GM18499 (cell line): ENCODE measurements around the gene TMEM14A.
A peak's percentile ranks its signal among the peaks of the same experiment; 100 is the strongest.

ENCODE experiments used
- ATAC-seq: cut with Tn5 transposase; IDR thresholded peaks from one replicate; pipeline ENCODE4 v1.9.1; 2021; ENCODE audit warnings: moderate number of reproducible peaks; ENCODE audit not compliant: insufficient read depth, unreplicated experiment

The TMEM14A gene, protein sequence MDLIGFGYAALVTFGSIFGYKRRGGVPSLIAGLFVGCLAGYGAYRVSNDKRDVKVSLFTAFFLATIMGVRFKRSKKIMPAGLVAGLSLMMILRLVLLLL

GRCh38 chr6:52670502-52671409, at the start of gene TMEM14A:
TSS of gene TMEM14A (plus strand) at chr6:52671113. CDS start at chr6:52677103, 5,990 bp downstream.
- ATAC-seq: peak; percentile 86

DNA sequence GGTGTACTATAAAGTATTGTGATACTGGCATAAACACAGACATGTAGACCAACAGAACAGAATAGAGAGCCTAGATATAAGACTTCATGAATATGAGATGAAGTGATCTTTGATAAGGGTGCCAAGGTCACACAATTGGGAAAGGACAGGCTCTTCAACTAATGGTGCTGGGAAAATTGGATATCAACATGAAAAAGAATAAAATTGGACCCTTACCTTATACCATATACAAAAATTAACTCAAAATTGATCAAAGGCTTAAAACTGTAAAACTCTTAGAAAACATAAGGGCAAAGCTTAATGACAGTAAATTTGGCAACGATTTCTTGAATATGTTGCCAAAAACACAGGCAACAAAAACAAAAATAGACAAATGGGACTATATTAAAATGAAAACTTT, 49.3 kb upstream of the TMEM14A start:
- no peak for ATAC-seq

DNA sequence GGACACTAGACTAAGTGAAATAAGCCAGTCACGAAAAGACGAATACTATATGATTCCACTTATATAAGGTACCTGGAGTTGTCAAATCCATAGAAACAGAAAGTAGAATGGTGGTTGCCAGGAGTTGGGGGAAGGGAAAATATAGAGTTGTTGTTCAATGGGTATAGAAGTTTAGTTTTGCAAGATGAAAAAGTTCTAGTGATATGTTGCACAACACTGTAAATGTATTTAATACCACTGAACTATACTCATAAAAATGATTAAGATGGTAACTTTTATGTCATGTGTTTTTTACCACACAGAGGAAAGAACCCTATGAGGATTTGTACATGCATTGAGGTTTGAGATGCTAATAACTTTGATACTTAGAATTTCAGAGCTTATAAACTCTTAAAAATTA, 48.1 kb upstream of the TMEM14A start:
- ATAC-seq: no peak

GRCh38 chr6:52632011-52632410, 38.9 kb upstream of the TMEM14A start:
- no peak for ATAC-seq

GRCh38 chr6:52634211-52634610, 36.7 kb upstream of the TMEM14A start:
- no peak for ATAC-seq

- no peak for ATAC-seq
Observed at GRCh38 chr6:52635049-52635577, 35.8 kb upstream of the TMEM14A start.

DNA sequence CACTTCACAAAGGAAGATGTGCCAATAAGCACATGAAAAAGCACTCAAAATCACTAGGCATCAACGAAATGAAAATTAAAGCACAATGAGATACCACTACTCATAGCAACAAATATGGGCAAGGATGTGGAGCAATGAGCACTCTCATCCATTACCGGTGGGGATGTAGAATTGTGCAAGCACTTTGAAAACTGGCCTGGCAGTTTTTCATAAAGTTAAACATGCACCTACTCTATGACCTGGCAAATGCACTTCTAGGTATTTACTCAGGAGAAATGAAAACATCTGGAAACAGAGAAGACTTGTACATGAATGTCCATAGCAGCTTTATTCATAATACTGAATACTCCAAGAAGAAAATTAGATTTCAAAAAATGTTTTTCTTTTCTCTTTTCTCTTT, 34.1 kb upstream of the TMEM14A start:
- ATAC-seq: no peak

GRCh38 chr6:52639493-52639892, 31.4 kb upstream of the TMEM14A start:
- no peak for ATAC-seq

- ATAC-seq: no peak
Observed at GRCh38 chr6:52640170-52640569, 30.7 kb upstream of the TMEM14A start.

- no peak for ATAC-seq
Observed at GRCh38 chr6:52640916-52641315, 30.0 kb upstream of the TMEM14A start.

DNA sequence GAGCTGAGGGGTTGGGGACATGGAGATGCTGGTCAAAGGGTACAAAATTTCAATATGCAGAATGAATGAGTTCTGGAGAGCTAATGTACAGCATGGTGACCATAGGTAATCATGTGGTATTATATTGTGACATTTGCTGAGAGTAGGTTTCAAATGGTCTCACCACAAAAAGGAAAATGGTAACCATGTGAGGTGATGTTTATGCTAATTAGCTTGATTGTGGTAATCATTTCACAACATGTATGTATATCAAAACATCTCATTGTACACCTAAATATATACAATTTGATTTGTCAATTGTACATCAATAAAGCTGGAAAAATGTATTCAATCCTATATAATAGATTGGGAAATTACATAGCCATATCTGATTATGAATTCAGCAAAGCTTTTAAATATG, 29.5 kb upstream of the TMEM14A start:
- no peak for ATAC-seq

DNA sequence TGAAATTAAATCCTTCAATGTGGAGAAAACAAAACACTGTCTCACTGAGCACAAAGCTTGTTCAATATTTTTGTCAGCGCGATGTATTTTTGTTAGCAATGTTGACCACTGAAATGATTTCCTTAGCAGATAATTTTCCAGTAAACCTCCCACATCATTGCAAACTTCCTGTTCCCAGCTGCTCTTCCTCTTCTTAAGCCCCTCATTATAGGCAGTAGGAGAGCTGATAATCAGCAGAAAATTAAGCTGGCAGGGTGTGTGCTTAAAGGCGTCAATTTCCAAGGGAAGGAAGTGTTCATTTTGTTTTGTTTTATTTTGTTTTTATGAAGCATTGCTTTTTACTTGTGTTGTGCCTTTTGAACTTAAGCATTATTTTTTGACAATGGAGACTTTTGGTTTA, 29.1 kb upstream of the TMEM14A start:
- no peak for ATAC-seq

- ATAC-seq: no peak
Observed at GRCh38 chr6:52642368-52642767, 28.5 kb upstream of the TMEM14A start.

- ATAC-seq: no peak
Observed at GRCh38 chr6:52643158-52643557, 27.8 kb upstream of the TMEM14A start.

GRCh38 chr6:52644253-52644652, 26.7 kb upstream of the TMEM14A start:
- ATAC-seq: no peak

GRCh38 chr6:52645976-52646375, 24.9 kb upstream of the TMEM14A start:
- ATAC-seq: no peak

DNA sequence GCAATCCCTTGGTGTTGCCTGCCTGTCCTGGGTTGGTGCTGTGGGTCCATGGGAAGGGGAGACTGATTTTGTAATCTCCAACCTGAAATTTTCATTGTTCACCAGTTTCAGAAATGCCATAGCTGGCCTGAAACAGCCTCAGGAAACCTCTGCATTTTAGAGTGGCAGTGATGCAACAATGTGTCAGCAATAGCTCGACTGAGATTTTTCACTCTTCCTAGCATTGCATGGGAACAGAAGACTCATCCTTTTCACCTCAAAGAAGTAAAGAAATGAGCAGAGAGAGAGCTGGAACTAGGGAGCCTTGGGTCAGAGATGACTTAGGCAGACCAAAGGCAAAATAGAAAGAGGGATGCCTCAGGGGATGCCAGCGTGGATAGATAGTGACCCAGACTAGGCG, 23.7 kb upstream of the TMEM14A start:
- ATAC-seq: no peak

DNA sequence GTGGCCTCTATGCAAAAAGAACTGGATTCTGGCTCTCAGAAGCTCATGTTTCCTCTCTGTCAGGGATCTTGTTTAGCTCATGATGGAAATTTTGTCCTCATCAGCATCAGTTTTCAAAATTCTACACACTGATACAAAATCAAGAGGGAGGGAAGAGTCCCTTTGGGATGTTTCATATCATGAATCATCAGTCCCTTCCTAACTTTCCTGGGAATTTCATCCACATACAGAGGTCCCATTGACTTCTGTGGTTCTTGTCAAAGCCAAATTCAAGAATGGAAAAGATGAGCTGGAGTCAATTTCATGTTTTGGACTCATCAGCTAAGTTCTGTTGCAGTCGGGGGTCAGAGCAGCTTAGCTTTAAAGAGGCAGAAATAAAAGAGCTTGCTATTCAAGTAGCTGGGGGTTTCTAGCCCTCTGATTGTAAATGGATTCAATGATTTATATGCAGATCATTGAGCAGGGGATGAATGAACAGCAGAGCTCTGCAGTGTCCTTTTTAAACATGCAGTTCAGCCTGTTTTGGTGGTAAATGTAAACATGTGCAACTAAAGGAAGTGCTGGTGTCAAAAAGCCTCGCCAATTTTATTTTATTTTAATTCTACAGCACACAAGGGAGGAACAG, 21.3 kb upstream of the TMEM14A start:
- no peak for ATAC-seq

- ATAC-seq: no peak
Observed at GRCh38 chr6:52650941-52651340, 20.0 kb upstream of the TMEM14A start.

- no peak for ATAC-seq
Observed at GRCh38 chr6:52653151-52653550, 17.8 kb upstream of the TMEM14A start.

DNA sequence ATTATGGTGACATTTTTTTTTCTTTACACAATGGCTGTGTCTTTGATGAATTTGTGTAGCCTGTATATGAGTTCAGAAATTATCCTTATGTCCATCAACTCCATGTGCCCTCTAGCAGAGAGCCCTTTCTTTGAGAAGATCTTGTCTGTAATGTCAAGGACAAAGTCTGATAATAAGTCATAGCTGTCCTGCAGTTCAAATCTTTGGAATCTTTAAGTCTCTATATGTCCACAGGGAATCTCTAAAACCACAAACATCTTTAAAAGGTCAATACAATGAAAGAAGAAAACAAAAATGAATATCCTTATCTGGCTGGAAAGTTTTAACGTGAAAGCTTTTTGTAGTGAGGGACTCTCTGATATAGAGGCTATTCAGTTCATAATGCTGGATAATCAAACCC, 16.9 kb upstream of the TMEM14A start:
- no peak for ATAC-seq
